Gastrocnemius medialis (tissue), 4 donors: ENCODE results near the gene IQSEC1.

Experiments used
- POLR2A ChIP-seq, 2 donors: fragments of 450-650 bp; IDR thresholded peaks; one replicate each; pipeline ENCODE4 v1.6.1; 2017; ENCODE audit warnings: antibody characterized with exemption in 2 of 2, mild to moderate bottlenecking in 2 of 2, moderate library complexity in 2 of 2
- TF ChIP-seq, protein P1 (sequence below), 5 experiments: fragments of 450-650 bp in 3 of 5; fragments of 200-600 bp in 2 of 5; sonication (generic) in 2 of 5; IDR thresholded peaks in 4 of 5; conservative IDR thresholded peaks in 1 of 5; 1 replicate in 4 of 5; 2 replicates in 1 of 5; pipeline ENCODE4 v1.5.1; 2016 to 2019; ENCODE audit warnings: antibody characterized with exemption in 5 of 5, mild to moderate bottlenecking in 3 of 5, moderate library complexity in 3 of 5

DNA sequence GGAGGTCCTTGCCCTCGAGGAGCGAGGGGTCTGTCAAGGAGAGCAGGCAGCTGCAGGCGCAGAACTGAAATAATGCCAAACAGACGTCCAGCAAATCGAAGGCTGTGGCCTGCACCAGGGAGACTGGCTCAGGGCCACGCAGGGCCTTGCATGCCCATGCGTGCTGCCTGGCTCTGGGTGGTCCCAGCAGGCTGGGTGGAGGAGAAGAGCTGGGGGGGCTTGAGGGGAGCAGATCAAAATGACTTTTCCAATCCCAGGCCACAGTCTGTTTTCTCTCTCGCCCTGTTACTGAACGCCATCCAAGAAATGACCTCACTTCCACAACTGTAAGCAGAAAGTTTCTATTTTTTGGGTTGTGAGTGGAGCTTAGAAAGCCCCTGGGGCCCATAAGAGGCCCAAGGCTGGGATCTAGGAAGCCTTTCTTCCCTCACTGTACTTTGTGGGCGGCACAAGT lies 134.9 kb downstream of the IQSEC1 start:
- TF ChIP-seq, protein P1, sequence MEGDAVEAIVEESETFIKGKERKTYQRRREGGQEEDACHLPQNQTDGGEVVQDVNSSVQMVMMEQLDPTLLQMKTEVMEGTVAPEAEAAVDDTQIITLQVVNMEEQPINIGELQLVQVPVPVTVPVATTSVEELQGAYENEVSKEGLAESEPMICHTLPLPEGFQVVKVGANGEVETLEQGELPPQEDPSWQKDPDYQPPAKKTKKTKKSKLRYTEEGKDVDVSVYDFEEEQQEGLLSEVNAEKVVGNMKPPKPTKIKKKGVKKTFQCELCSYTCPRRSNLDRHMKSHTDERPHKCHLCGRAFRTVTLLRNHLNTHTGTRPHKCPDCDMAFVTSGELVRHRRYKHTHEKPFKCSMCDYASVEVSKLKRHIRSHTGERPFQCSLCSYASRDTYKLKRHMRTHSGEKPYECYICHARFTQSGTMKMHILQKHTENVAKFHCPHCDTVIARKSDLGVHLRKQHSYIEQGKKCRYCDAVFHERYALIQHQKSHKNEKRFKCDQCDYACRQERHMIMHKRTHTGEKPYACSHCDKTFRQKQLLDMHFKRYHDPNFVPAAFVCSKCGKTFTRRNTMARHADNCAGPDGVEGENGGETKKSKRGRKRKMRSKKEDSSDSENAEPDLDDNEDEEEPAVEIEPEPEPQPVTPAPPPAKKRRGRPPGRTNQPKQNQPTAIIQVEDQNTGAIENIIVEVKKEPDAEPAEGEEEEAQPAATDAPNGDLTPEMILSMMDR (IDR thresholded peaks at IDR 0.05 in 4 of 5, conservative IDR thresholded peaks at IDR 0.05 in 1 of 5), result no peak
- TF ChIP-seq POLR2A (IDR thresholded peaks at IDR 0.05), result no peak
